Esophagus muscularis mucosa (tissue), 3 donors: ENCODE data around the gene PRM3.

Source experiments
- CTCF ChIP-seq, 3 experiments: fragments of 200-600 bp in 2 of 3; fragments of 450-650 bp in 1 of 3; sonication (generic) in 2 of 3; IDR thresholded peaks; one replicate each; pipeline ENCODE4 v1.5.1; 2017 to 2019; ENCODE audit warnings: antibody characterized with exemption in 3 of 3, mild to moderate bottlenecking in 2 of 3, moderate library complexity in 1 of 3
- POLR2A ChIP-seq: fragments of 450-650 bp; IDR thresholded peaks from one replicate; pipeline ENCODE4 v1.6.1; 2017; ENCODE audit warnings: antibody characterized with exemption, moderate library complexity, mild to moderate bottlenecking, low read depth
- POLR2AphosphoS5 ChIP-seq, 2 donors: sonication (generic); formaldehyde crosslinking; IDR thresholded peaks; one replicate each; pipeline ENCODE4 v1.6.1; 2017; ENCODE audit warnings: antibody characterized with exemption in 2 of 2

GRCh38 chr16:11232302-11232851 is 41.1 kb downstream of the PRM3 start:
- TF ChIP-seq CTCF (IDR thresholded peaks at IDR 0.05) (no peak), POLR2A (no peak), POLR2AphosphoS5 (IDR thresholded peaks at IDR 0.05) (no peak)
